ENCODE measurements around the gene FXYD5. TPM values are rescaled to one million over a fixed set of nuclear protein-coding genes. Genes with fewer than 3 reads are reported as not detected.

The FXYD5 gene
- total and polyA plus RNA-seq, 4 donors, result 2.2 to 22.0 (median 7.3) TPM

DNA sequence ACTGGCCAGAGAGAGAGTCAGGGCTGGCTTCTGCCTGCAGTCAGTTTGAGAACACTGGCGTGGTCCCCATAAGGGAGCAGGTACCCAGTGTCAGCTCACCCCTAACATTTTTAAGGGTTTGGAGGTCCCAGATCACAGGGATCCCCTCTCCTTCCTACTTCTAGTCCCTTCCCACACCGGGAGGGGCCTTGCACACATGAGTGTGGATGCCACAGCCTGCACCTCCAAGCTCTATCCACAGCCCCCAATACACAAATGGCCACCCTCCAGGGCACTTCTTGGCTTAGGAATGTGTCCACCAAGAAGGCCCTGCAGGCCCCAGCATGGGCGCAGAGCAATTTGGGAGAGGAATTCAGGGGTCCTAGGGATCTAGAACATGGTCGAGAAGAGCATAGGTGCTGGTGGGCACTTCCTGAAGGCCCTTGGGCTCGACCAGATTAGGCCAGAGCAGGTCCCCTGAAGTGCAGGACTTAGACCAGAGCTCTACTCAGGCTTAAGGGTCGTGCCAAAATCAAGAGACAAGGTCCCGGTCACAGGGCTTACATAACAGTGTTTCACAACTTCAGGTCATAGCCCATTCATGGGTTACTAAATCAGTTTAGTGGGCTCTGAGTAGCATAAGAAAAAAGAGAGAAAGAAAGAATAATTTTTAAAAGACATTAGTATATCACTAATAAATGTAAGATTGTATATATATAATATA, 16.0 kb downstream of the FXYD5 start:
- 48% methylated on average over 7 of the region's 7 CpGs for whole genome bisulfite sequencing
- no peak for DNase-seq (ENCODE audit: low spot score)
- Histone ChIP-seq H3K27me3 (ENCODE audit: control insufficient read depth in 4 of 4, insufficient read depth in 4 of 4, low read length in 3 of 4) (no peaks in the 10 kb centered on the region), H3K9me3 (ENCODE audit: control insufficient read depth in 4 of 4, low read length in 3 of 4) (peaks cover 0 to 4% (median under 1%) of the 10 kb centered on the region in 4 donors), H3K4me1 (ENCODE audit: control insufficient read depth in 4 of 4, insufficient read depth in 4 of 4, low read length in 3 of 4) (peaks cover 8 to 23% (median 16%) of the 10 kb centered on the region in 4 donors), H3K27ac (ENCODE audit: low read depth in 1 of 2, low read length in 2 of 2) (peak overlapping the region; percentile 78 to 89), H3K9ac (ENCODE audit: low read depth in 1 of 2, low read length in 2 of 2) (no peak overlapping the region), H3K4me3 (ENCODE audit: low read depth in 1 of 3, low read length in 3 of 3) (no peak overlapping the region), H3K36me3 (ENCODE audit: control insufficient read depth in 4 of 4, insufficient read depth in 3 of 4, low read depth in 1 of 4, low read length in 3 of 4) (peaks cover 0 to 5% (median 3%) of the 10 kb centered on the region in 4 donors)
- peak; percentile 32 to 42 for TF ChIP-seq RAD21 (IDR thresholded peaks at IDR 0.05)
- TF ChIP-seq HNF4G (IDR thresholded peaks at IDR 0.05), result peak; percentile 34
- TF ChIP-seq RXRA (IDR thresholded peaks at IDR 0.05), result peak; percentile 74 to 87
- TF ChIP-seq, protein P1, sequence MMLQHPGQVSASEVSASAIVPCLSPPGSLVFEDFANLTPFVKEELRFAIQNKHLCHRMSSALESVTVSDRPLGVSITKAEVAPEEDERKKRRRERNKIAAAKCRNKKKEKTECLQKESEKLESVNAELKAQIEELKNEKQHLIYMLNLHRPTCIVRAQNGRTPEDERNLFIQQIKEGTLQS (IDR thresholded peaks at IDR 0.05), result no peak
- TF ChIP-seq SP1 (IDR thresholded peaks at IDR 0.05), result peak; percentile 52
- TF ChIP-seq, protein P2, sequence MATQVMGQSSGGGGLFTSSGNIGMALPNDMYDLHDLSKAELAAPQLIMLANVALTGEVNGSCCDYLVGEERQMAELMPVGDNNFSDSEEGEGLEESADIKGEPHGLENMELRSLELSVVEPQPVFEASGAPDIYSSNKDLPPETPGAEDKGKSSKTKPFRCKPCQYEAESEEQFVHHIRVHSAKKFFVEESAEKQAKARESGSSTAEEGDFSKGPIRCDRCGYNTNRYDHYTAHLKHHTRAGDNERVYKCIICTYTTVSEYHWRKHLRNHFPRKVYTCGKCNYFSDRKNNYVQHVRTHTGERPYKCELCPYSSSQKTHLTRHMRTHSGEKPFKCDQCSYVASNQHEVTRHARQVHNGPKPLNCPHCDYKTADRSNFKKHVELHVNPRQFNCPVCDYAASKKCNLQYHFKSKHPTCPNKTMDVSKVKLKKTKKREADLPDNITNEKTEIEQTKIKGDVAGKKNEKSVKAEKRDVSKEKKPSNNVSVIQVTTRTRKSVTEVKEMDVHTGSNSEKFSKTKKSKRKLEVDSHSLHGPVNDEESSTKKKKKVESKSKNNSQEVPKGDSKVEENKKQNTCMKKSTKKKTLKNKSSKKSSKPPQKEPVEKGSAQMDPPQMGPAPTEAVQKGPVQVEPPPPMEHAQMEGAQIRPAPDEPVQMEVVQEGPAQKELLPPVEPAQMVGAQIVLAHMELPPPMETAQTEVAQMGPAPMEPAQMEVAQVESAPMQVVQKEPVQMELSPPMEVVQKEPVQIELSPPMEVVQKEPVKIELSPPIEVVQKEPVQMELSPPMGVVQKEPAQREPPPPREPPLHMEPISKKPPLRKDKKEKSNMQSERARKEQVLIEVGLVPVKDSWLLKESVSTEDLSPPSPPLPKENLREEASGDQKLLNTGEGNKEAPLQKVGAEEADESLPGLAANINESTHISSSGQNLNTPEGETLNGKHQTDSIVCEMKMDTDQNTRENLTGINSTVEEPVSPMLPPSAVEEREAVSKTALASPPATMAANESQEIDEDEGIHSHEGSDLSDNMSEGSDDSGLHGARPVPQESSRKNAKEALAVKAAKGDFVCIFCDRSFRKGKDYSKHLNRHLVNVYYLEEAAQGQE (IDR thresholded peaks at IDR 0.05), result no peak
- TF ChIP-seq GABPA (IDR thresholded peaks at IDR 0.05 in 1 of 2, conservative IDR thresholded peaks at IDR 0.05 in 1 of 2), result peak in 1 of 2 donors; percentile 60
- TF ChIP-seq TAF1 (conservative IDR thresholded peaks at IDR 0.05), result no peak
- TF ChIP-seq EGR1 (IDR thresholded peaks at IDR 0.05; ENCODE audit: low read depth in 2 of 2), result no peak
- peak; percentile 87 to 88 for TF ChIP-seq HNF4A (conservative IDR thresholded peaks at IDR 0.05)
- peak in 1 of 2 donors; percentile 66 for TF ChIP-seq JUND (IDR thresholded peaks at IDR 0.05)
- TF ChIP-seq YY1 (IDR thresholded peaks at IDR 0.05), result peak; percentile 34
- no peak for TF ChIP-seq FOXA1 (IDR thresholded peaks at IDR 0.05)
- TF ChIP-seq, protein P3, sequence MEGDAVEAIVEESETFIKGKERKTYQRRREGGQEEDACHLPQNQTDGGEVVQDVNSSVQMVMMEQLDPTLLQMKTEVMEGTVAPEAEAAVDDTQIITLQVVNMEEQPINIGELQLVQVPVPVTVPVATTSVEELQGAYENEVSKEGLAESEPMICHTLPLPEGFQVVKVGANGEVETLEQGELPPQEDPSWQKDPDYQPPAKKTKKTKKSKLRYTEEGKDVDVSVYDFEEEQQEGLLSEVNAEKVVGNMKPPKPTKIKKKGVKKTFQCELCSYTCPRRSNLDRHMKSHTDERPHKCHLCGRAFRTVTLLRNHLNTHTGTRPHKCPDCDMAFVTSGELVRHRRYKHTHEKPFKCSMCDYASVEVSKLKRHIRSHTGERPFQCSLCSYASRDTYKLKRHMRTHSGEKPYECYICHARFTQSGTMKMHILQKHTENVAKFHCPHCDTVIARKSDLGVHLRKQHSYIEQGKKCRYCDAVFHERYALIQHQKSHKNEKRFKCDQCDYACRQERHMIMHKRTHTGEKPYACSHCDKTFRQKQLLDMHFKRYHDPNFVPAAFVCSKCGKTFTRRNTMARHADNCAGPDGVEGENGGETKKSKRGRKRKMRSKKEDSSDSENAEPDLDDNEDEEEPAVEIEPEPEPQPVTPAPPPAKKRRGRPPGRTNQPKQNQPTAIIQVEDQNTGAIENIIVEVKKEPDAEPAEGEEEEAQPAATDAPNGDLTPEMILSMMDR (IDR thresholded peaks at IDR 0.05; ENCODE audit: low read depth, low read length, missing input control), result no peak

- no peaks in the 10 kb centered on the region for H3K9me3 ChIP-seq (ENCODE audit: control insufficient read depth in 4 of 4, low read length in 3 of 4)
- no peak overlapping the region for H3K9ac ChIP-seq (ENCODE audit: low read depth in 1 of 2, low read length in 2 of 2)
- peaks cover 8 to 23% (median 16%) of the 10 kb centered on the region in 4 donors for H3K4me1 ChIP-seq (ENCODE audit: control insufficient read depth in 4 of 4, insufficient read depth in 4 of 4, low read length in 3 of 4)
- no peak overlapping the region for H3K27ac ChIP-seq (ENCODE audit: low read depth in 1 of 2, low read length in 2 of 2)
- TF ChIP-seq RAD21 (IDR thresholded peaks at IDR 0.05) (no peak), ZBTB33 (IDR thresholded peaks at IDR 0.05) (no peak), GABPA (IDR thresholded peaks at IDR 0.05 in 1 of 2, conservative IDR thresholded peaks at IDR 0.05 in 1 of 2) (no peak), HNF4G (IDR thresholded peaks at IDR 0.05) (no peak)
- no peak overlapping the region for H3K4me3 ChIP-seq (ENCODE audit: low read depth in 1 of 3, low read length in 3 of 3)
- no peaks in the 10 kb centered on the region for H3K36me3 ChIP-seq (ENCODE audit: control insufficient read depth in 4 of 4, insufficient read depth in 3 of 4, low read depth in 1 of 4, low read length in 3 of 4)
- WGBS, result 30% methylated on average over 3 of the region's 3 CpGs
- DNase-seq (ENCODE audit: low spot score), result no peak
- H3K27me3 ChIP-seq (ENCODE audit: control insufficient read depth in 4 of 4, insufficient read depth in 4 of 4, low read length in 3 of 4), result no peaks in the 10 kb centered on the region
Observed at GRCh38 chr19:35171730-35172129, 17.2 kb downstream of the FXYD5 start.

Measured in liver (tissue), 9 donors.